IPS-NIHi7 (cell line): Measurements from ENCODE around the gene TBC1D24.
"Not testable (repeated sequence)": the region's sequence is repeated elsewhere in the genome, so short reads cannot be mapped to it uniquely, and the experiment has no call there.

Experiments used
- DNase-seq: peaks from one replicate; pipeline ENCODE4 v3.0.0; 2012; ENCODE audit warnings: mixed read lengths; ENCODE audit errors: extremely low spot score

Gene TBC1D24

GRCh38 chr16:2468725-2469398 is 6.1 kb upstream of the TBC1D24 start:
- DNase-seq, result peak; percentile 41

- no peak for DNase-seq
Measured at GRCh38 chr16:2469399-2470233, 5.3 kb upstream of the TBC1D24 start.

GRCh38 chr16:2470234-2470601 is 4.7 kb upstream of the TBC1D24 start:
- DNase-seq, result no peak

- no peak for DNase-seq
Measured at GRCh38 chr16:2470603-2471015, 4.3 kb upstream of the TBC1D24 start.

GRCh38 chr16:2471016-2471652 is 3.8 kb upstream of the TBC1D24 start, which contains the start of gene NTN3:
Gene NTN3, plus strand, starts transcription at chr16:2471297. Its CDS starts 405 bp downstream, at chr16:2471702.
- peak; percentile 76 for DNase-seq

- DNase-seq, result no peak
Measured at GRCh38 chr16:2471653-2472487, 3.1 kb upstream of the TBC1D24 start.

GRCh38 chr16:2472488-2472864 is 2.5 kb upstream of the TBC1D24 start:
- no peak for DNase-seq

- no peak for DNase-seq
Measured at GRCh38 chr16:2472885-2473445, 2.0 kb upstream of the TBC1D24 start.

- DNase-seq, result peak; percentile 31
Measured at GRCh38 chr16:2473446-2473926, 1.4 kb upstream of the TBC1D24 start.

- peak; percentile 54 for DNase-seq
Measured at GRCh38 chr16:2473999-2474876, 689 bp upstream of the TBC1D24 start.

GRCh38 chr16:2475413-2476344 is 752 bp downstream of the TBC1D24 start:
- peak; percentile 65 for DNase-seq

GRCh38 chr16:2476345-2476720 is 1.4 kb downstream of the TBC1D24 start:
- DNase-seq, result no peak

- DNase-seq, result no peak
Measured at GRCh38 chr16:2476741-2477140, 1.8 kb downstream of the TBC1D24 start.

GRCh38 chr16:2477327-2477726 is 2.4 kb downstream of the TBC1D24 start:
- no peak for DNase-seq

- no peak for DNase-seq
Measured at GRCh38 chr16:2478279-2478678, 3.4 kb downstream of the TBC1D24 start.

GRCh38 chr16:2479996-2480395 is 5.1 kb downstream of the TBC1D24 start:
- DNase-seq, result not testable (repeated sequence)

- DNase-seq, result no peak
Measured at GRCh38 chr16:2480948-2481347, 6.0 kb downstream of the TBC1D24 start.

- no peak for DNase-seq
Measured at GRCh38 chr16:2481676-2482075, 6.7 kb downstream of the TBC1D24 start.

GRCh38 chr16:2482249-2482648 is 7.3 kb downstream of the TBC1D24 start:
- no peak for DNase-seq
